ENCODE results near the gene TXK.

The TXK gene

DNA sequence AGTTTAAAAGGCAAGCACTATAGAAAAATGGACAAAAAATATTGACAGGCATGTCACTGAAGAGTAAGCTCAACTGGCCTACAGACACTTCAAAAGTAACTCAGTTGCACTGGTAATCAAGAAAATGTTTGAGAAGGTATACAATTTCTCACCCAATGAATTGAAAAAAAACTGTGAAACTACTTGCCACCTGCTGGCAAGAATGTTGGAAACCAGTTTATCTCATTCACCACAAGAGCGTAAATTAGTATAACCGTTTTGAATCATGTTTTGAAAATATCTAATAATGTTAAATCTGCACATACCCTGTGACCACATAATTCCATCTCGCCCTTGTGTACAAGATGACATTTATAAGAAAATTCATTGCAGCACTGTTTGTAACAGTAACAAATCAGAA, 31.7 kb downstream of the TXK start:
- Histone ChIP-seq H2AK5ac (ENCODE audit: low read length, severe bottlenecking) (no peak overlapping the region), H2BK5ac (ENCODE audit: low read depth, low read length, poor library complexity, severe bottlenecking) (no peak overlapping the region), H3K27me3 (ENCODE audit: control insufficient read depth in 1 of 2, insufficient read depth in 1 of 2, low read length in 2 of 2) (no peaks in the 10 kb centered on the region), H3K23ac (ENCODE audit: low read length in 2 of 2) (no peak overlapping the region), H2BK120ac (ENCODE audit: low read depth, low read length) (no peak overlapping the region), H3K79me1 (replicated peaks; ENCODE audit: low read length, poor library complexity, severe bottlenecking) (no peaks in the 10 kb centered on the region), H3K36me3 (ENCODE audit: control insufficient read depth in 1 of 2, insufficient read depth in 2 of 2, low read depth in 1 of 2, low read length in 2 of 2) (no peaks in the 10 kb centered on the region), H3K18ac (ENCODE audit: low read depth in 1 of 2, low read length in 2 of 2) (no peak overlapping the region), H3K4me2 (ENCODE audit: low read length, poor library complexity, severe bottlenecking) (no peak overlapping the region), H3K9ac (ENCODE audit: low read length) (no peak overlapping the region), H4K8ac (ENCODE audit: low read length) (no peak overlapping the region), H3K4me1 (ENCODE audit: control insufficient read depth, insufficient read depth, low read depth, low read length) (no peaks in the 10 kb centered on the region), H3K14ac (ENCODE audit: low read length in 2 of 2) (no peak overlapping the region), H3K4me3 (ENCODE audit: insufficient read depth in 1 of 2, low read depth in 1 of 2, low read length in 2 of 2) (no peak overlapping the region), H3K27ac (ENCODE audit: low read length, poor library complexity, severe bottlenecking) (no peak overlapping the region), H3K4ac (ENCODE audit: low read depth in 1 of 2, low read length in 2 of 2) (no peak overlapping the region), H2BK15ac (ENCODE audit: low read depth, poor library complexity, severe bottlenecking) (no peak overlapping the region), H4K91ac (ENCODE audit: low read length) (no peak overlapping the region), H3K9me3 (ENCODE audit: control insufficient read depth, low read length) (no peaks in the 10 kb centered on the region), H2BK12ac (ENCODE audit: low read length in 2 of 2) (no peak overlapping the region), H2AFZ (ENCODE audit: low read depth, low read length) (no peak overlapping the region)
- no peak for DNase-seq
- WGBS = no CpG with 5 or more reads among the region's 3 CpGs

DNA sequence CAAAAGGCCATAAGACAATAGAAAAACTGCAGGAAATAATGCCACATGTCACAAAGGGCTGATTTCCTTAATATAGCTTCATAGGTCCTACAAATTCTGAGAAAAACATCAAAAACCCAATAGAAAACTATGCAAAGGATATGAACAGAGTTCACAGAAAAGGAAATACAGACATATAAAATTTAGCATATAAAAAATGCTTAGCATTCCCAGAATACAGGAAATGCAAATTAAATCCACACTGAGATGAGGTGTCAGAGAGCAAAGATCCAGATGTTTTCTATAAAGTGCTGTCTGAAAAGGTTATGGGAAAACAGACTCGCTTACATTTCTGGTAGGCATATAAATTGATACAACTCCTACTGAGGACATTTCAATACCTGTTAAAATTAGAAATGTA, 33.8 kb downstream of the TXK start:
- no peak overlapping the region for H3K4me3 ChIP-seq (ENCODE audit: insufficient read depth in 1 of 2, low read depth in 1 of 2, low read length in 2 of 2)
- no peak overlapping the region for H2BK120ac ChIP-seq (ENCODE audit: low read depth, low read length)
- no peaks in the 10 kb centered on the region for H3K36me3 ChIP-seq (ENCODE audit: control insufficient read depth in 1 of 2, insufficient read depth in 2 of 2, low read depth in 1 of 2, low read length in 2 of 2)
- H3K79me1 ChIP-seq (replicated peaks; ENCODE audit: low read length, poor library complexity, severe bottlenecking) = no peaks in the 10 kb centered on the region
- no peak for DNase-seq
- no peak overlapping the region for H2BK12ac ChIP-seq (ENCODE audit: low read length in 2 of 2)
- H2BK5ac ChIP-seq (ENCODE audit: low read depth, low read length, poor library complexity, severe bottlenecking) = no peak overlapping the region
- H3K18ac ChIP-seq (ENCODE audit: low read depth in 1 of 2, low read length in 2 of 2) = no peak overlapping the region
- no peak overlapping the region for H4K8ac ChIP-seq (ENCODE audit: low read length)
- H3K9me3 ChIP-seq (ENCODE audit: control insufficient read depth, low read length) = no peaks in the 10 kb centered on the region
- no peak overlapping the region for H2BK15ac ChIP-seq (ENCODE audit: low read depth, poor library complexity, severe bottlenecking)
- H3K27me3 ChIP-seq (ENCODE audit: control insufficient read depth in 1 of 2, insufficient read depth in 1 of 2, low read length in 2 of 2) = no peaks in the 10 kb centered on the region
- no peaks in the 10 kb centered on the region for H3K4me1 ChIP-seq (ENCODE audit: control insufficient read depth, insufficient read depth, low read depth, low read length)
- no peak overlapping the region for H3K14ac ChIP-seq (ENCODE audit: low read length in 2 of 2)
- no peak overlapping the region for H3K4me2 ChIP-seq (ENCODE audit: low read length, poor library complexity, severe bottlenecking)
- no CpG with 5 or more reads among the region's 1 CpG for WGBS
- H3K23ac ChIP-seq (ENCODE audit: low read length in 2 of 2) = no peak overlapping the region
- no peak overlapping the region for H3K27ac ChIP-seq (ENCODE audit: low read length, poor library complexity, severe bottlenecking)
- no peak overlapping the region for H4K91ac ChIP-seq (ENCODE audit: low read length)
- no peak overlapping the region for H2AFZ ChIP-seq (ENCODE audit: low read depth, low read length)
- no peak overlapping the region for H3K4ac ChIP-seq (ENCODE audit: low read depth in 1 of 2, low read length in 2 of 2)
- no peak overlapping the region for H2AK5ac ChIP-seq (ENCODE audit: low read length, severe bottlenecking)
- no peak overlapping the region for H3K9ac ChIP-seq (ENCODE audit: low read length)

DNA sequence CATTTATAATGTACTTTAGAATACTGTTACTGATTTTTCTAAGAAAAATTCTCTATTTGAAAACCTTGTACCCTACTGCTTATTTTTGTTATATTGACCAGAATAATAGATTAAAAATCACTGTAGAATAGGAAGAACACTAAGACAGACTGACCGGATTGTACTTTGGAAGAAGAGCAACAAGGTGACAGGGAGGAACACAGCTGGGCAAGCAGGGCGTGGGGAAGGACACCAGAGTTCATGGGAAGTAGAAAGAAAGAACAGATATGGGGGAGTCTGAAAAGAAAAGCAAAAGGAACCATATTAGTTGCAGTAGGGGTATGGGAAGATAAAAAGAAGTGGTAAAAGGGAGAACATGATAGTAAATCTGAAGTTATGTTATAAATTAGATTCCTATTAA, 38.6 kb downstream of the TXK start:
- Histone ChIP-seq H2BK120ac (ENCODE audit: low read depth, low read length) (no peak overlapping the region), H3K14ac (ENCODE audit: low read length in 2 of 2) (no peak overlapping the region), H4K8ac (ENCODE audit: low read length) (no peak overlapping the region), H2BK15ac (ENCODE audit: low read depth, poor library complexity, severe bottlenecking) (no peak overlapping the region), H3K27me3 (ENCODE audit: control insufficient read depth in 1 of 2, insufficient read depth in 1 of 2, low read length in 2 of 2) (peaks cover 0 to 2% of the 10 kb centered on the region in 2 experiments), H2BK12ac (ENCODE audit: low read length in 2 of 2) (no peak overlapping the region), H2AK5ac (ENCODE audit: low read length, severe bottlenecking) (no peak overlapping the region), H3K4me2 (ENCODE audit: low read length, poor library complexity, severe bottlenecking) (no peak overlapping the region), H3K4ac (ENCODE audit: low read depth in 1 of 2, low read length in 2 of 2) (no peak overlapping the region), H3K4me1 (ENCODE audit: control insufficient read depth, insufficient read depth, low read depth, low read length) (peaks cover 2% of the 10 kb centered on the region), H3K27ac (ENCODE audit: low read length, poor library complexity, severe bottlenecking) (no peak overlapping the region), H3K18ac (ENCODE audit: low read depth in 1 of 2, low read length in 2 of 2) (no peak overlapping the region), H3K36me3 (ENCODE audit: control insufficient read depth in 1 of 2, insufficient read depth in 2 of 2, low read depth in 1 of 2, low read length in 2 of 2) (no peaks in the 10 kb centered on the region), H3K79me1 (replicated peaks; ENCODE audit: low read length, poor library complexity, severe bottlenecking) (no peaks in the 10 kb centered on the region), H2BK5ac (ENCODE audit: low read depth, low read length, poor library complexity, severe bottlenecking) (no peak overlapping the region), H3K4me3 (ENCODE audit: insufficient read depth in 1 of 2, low read depth in 1 of 2, low read length in 2 of 2) (no peak overlapping the region), H3K9ac (ENCODE audit: low read length) (no peak overlapping the region), H3K9me3 (ENCODE audit: control insufficient read depth, low read length) (no peaks in the 10 kb centered on the region), H2AFZ (ENCODE audit: low read depth, low read length) (no peak overlapping the region), H4K91ac (ENCODE audit: low read length) (no peak overlapping the region), H3K23ac (ENCODE audit: low read length in 2 of 2) (no peak overlapping the region)
- DNase-seq = no peak
- 90% methylated on average over 2 of the region's 2 CpGs for WGBS

DNA sequence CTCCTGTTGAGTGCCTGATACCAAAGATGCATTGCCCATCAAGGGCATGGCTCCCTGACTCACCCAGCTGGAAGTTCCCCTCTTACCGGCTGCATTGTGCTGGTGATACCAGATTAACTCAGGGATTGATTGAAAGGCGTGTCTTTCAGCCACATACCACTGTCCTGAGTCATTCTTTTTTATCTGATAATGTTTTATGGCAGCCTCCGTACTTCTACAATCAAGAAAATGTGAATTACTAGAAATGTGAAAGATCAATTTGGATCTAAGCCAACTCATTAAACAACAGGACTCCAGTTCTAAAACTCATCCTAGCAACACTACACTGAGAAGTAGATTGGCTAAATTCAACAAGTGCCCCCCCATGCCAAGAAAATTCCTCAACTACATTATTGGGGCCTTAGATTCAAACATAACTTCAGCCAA, 40.0 kb downstream of the TXK start:
- H2BK12ac ChIP-seq (ENCODE audit: low read length in 2 of 2) = no peak overlapping the region

More for the DNA sequence above, 40.0 kb downstream of the TXK start:
- Histone ChIP-seq H3K79me1 (replicated peaks; ENCODE audit: low read length, poor library complexity, severe bottlenecking) (no peaks in the 10 kb centered on the region), H3K18ac (ENCODE audit: low read depth in 1 of 2, low read length in 2 of 2) (no peak overlapping the region), H3K14ac (ENCODE audit: low read length in 2 of 2) (no peak overlapping the region), H3K4ac (ENCODE audit: low read depth in 1 of 2, low read length in 2 of 2) (no peak overlapping the region), H3K9ac (ENCODE audit: low read length) (no peak overlapping the region), H3K4me3 (ENCODE audit: insufficient read depth in 1 of 2, low read depth in 1 of 2, low read length in 2 of 2) (no peak overlapping the region), H4K91ac (ENCODE audit: low read length) (no peak overlapping the region), H3K23ac (ENCODE audit: low read length in 2 of 2) (no peak overlapping the region), H2BK15ac (ENCODE audit: low read depth, poor library complexity, severe bottlenecking) (no peak overlapping the region), H3K27me3 (ENCODE audit: control insufficient read depth in 1 of 2, insufficient read depth in 1 of 2, low read length in 2 of 2) (peaks cover 0 to 2% of the 10 kb centered on the region in 2 experiments), H3K4me1 (ENCODE audit: control insufficient read depth, insufficient read depth, low read depth, low read length) (peaks cover 2% of the 10 kb centered on the region), H2BK120ac (ENCODE audit: low read depth, low read length) (no peak overlapping the region), H3K27ac (ENCODE audit: low read length, poor library complexity, severe bottlenecking) (no peak overlapping the region), H2AK5ac (ENCODE audit: low read length, severe bottlenecking) (no peak overlapping the region), H3K36me3 (ENCODE audit: control insufficient read depth in 1 of 2, insufficient read depth in 2 of 2, low read depth in 1 of 2, low read length in 2 of 2) (no peaks in the 10 kb centered on the region), H2BK5ac (ENCODE audit: low read depth, low read length, poor library complexity, severe bottlenecking) (no peak overlapping the region), H4K8ac (ENCODE audit: low read length) (no peak overlapping the region), H3K9me3 (ENCODE audit: control insufficient read depth, low read length) (no peaks in the 10 kb centered on the region), H3K4me2 (ENCODE audit: low read length, poor library complexity, severe bottlenecking) (no peak overlapping the region), H2AFZ (ENCODE audit: low read depth, low read length) (no peak overlapping the region)
- WGBS = 16% methylated on average over 2 of the region's 3 CpGs
- peak; percentile 38 for DNase-seq
